HG03159 (cell line): ENCODE data around the gene RAMP3.

ENCODE experiments used
- ATAC-seq: cut with Tn5 transposase; IDR thresholded peaks from one replicate; pipeline ENCODE4 v1.9.1; 2021; ENCODE audit warnings: mild to moderate bottlenecking, moderate library complexity; ENCODE audit not compliant: unreplicated experiment

RAMP3 gene

DNA sequence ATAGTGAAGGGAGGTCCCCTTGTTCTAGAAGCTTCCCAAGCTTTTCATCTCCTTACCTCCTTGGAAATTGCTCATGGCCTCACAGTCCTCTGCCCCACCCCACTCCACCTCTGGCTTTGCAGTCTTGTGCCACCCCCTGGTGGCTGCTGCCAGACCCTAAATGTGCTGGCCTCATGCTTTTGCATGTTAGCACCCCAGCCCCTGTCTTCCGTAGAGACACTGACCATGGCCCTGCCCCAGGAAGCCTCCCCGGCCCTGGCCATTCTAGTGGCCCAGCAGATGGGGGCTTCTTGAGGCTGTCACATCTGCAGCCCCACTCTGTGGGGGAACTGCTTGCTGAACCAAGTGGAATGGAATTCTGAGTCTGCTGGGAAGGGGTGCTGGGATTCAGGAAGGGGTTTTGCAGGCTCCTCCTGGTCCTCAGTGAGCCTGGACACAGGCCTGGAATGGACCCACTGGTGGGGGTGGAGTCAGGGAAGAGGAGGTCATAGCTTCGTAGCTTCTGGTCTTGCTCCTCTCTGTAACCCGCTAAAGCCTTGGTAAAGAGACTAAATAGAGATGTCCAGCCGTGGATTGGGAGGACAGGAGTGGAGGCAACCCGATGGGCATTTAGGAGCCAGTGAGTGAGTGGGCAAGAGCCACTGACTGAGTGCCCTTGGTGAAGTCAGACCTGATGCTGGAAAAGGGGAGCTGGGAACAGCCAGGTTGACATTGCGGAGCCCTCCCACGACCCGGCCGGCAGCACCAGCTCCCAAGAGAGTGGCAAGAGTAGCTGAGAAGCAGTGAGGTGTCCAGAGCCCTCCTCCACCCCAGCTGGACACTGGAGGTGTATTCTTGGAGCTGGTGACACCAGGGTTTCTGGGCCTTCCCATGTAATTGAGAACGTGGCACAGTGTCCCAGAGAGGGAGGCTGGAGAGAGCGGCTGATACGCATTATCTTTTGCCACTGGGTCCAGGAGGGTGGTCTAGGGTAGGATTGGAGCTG is 20.9 kb downstream of the RAMP3 start:
- ATAC-seq = no peak

- no peak for ATAC-seq
These were observed 22.1 kb downstream of the RAMP3 start for GRCh38 chr7:45179666-45180065.

DNA sequence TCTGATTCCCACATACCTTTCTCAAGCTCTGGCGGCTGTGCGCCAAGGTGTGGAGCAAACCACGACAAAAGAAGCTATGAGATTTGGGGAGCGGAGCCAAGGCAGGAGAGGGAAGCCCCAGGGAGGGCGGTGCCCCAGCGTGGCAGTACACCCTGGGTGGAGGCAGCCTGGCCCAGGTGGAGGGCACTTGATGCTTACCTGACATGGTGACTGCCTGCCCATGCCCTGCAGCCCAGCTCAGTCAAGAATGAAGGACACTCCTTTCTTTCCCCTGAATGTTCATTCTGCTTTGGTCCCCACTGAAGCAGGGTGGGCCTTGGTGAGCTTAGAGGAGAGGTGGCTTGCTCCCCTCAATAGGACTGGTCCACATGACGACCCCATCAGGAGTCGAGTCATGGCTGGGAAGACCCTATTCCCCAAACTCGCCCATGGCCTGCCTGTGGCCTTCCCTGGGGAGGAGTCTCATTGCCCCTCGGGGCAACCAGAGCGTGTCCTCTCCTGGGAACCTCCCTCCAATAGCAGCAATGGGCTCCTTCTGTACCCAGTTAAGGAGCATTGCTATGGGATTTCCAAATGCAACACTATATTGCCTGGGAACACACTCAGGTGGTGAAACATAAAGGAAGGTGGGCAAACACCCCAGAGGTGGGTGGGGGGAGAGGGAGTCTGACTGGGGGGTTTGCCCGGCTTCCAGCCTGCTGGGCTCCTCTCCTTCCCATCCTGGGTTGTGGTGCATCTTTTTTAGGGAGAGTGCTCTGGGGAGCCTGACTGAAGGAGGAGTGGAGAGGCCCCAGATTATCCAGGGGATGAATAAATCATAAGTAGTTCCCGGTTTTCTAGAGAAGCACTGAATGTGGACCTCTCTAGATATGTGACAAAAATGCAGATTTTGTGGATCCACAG is 22.7 kb downstream of the RAMP3 start:
- ATAC-seq = no peak

DNA sequence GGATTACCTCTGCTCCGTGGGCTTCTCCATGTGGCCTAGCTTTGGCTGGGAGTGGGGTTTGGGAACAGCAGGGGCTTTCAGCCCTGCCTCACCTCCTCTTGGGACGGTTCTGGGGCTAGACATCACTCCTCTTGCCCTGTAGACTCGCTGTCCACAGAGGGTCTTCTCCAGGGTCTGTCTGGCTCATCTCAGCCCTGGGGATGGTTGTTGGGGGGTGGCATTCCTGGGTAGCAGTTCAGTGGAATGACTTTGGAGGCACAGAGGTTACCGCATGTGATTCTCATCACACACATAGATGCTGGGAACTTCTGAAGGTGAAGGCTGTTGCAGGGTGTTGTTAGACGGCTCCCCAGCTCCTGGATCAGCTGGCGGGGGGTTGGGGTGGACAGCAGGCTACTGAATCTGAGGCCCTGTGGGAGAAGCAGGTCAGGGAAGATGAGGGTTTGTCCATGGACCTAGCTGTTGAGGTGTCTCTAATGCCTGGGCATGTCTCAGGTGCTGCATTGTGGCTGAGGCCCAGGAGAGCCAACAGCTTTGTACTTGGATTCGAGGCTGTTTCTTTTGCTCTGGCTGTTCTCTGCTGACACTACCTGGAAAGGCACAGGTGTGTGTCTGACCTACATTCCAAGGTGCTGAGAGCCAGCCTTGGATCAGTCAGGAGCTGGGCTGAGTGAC is 23.8 kb downstream of the RAMP3 start:
- no peak for ATAC-seq

GRCh38 chr7:45181991-45182855 is 24.6 kb downstream of the RAMP3 start:
- ATAC-seq = no peak

DNA sequence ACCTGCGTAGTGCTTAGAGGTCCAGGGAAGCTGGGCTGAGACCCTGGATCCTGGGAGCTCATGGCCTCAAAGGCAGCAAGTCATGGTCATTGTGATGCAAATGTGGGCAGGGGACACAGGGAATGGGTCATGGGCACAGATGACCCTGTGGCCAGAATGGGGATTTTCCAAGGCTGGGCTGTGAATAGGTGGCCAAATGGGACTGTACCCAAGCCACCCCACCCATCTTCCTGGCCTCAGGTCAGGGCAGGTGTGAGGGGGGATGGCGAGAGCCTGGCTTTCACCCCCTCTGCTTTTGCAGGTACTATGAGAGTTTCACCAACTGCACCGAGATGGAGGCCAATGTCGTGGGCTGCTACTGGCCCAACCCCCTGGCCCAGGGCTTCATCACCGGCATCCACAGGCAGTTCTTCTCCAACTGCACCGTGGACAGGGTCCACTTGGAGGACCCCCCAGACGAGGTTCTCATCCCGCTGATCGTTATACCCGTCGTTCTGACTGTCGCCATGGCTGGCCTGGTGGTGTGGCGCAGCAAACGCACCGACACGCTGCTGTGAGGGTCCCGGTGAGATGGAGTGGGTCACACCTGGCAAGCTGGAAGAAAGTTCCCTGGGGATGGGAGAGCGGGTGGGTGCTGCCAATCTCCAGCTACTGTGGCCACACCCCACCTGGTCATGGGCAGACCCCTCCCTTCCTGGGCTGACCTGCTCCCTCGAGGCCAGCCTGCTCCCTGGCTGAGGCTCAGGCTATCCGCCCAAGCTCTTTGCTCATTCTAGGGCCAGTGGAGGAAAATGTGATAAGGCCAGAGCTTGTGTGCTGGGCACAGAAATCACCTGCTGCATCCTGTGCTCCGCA is 25.5 kb downstream of the RAMP3 start:
- ATAC-seq = no peak

- no peak for ATAC-seq
These were observed 26.2 kb downstream of the RAMP3 start for GRCh38 chr7:45183711-45184210.

DNA sequence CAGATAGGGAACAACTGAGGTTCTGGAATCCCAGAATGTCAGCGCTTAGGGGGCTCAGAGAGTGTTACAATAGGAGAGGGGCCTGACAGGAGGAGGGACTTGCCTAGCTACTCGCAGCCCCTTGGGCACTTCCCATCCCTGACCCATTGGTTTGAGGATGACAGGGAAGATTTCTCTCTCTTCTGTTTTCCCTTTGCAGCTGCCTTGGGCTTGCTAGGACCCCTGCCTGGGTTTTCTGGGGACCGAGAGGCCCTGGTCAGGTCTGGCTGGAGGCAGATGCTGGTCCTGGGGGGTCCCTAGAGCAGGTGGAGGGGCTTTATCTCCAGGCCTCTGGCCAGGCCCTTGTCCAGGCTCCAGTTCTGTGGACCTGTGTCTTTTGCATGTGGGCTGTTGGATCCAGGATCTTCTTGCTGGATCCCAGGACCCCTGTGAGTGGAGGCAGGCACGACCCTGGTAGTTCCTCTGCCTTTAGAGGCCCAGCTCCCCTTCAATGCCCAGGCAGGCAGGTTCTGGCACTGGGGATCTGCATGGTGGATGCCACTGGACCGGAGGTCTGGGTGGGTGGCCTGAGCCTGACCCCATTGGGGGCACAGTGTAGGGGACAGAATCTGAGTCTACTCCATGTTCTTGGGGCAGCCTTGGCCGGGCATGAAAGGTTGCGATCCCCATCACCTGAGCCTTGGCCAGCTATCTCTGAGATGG is 26.9 kb downstream of the RAMP3 start:
- ATAC-seq = no peak

DNA sequence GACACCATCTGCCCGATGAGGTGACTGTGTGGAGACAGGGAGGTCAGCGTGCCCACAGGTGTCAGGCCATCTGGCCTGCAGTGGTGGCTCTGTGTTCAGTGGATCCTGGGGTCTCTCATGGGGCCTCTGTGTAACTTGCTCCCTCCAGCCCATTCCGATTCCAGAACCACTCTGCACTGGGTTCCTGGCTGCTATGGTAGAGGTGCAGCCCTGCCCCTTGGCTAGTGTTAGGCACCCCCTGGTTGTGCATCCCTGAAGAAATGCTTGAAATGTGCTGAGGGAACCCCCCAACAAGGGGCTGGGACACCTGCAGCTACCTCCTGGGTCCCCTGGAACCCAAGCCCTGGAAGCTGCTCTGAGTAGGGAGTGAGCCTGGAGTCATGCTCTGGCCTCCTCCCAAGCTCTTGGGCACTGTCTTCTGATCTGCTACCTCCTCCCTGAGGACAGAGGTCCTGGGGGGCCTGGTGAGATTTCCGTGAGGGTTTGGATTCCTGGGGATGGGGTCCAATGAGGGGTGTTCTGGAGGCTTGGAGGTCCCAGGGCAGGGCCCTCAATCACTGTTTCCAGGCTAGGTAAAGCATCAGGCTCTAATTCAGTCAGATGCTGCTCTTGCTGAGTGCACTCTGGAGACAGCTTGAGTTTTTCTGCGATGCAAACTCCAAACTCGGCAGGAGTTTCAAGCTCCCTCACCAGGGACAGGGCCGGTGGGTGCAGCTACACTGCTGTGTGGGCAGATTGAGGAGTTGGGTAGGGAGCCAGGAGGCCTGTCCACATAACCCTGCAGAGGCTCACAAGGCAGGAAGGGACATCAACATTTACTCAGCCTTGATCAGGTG is 27.7 kb downstream of the RAMP3 start:
- no peak for ATAC-seq

- no peak for ATAC-seq
These were observed 28.3 kb downstream of the RAMP3 start for GRCh38 chr7:45185864-45186250.

DNA sequence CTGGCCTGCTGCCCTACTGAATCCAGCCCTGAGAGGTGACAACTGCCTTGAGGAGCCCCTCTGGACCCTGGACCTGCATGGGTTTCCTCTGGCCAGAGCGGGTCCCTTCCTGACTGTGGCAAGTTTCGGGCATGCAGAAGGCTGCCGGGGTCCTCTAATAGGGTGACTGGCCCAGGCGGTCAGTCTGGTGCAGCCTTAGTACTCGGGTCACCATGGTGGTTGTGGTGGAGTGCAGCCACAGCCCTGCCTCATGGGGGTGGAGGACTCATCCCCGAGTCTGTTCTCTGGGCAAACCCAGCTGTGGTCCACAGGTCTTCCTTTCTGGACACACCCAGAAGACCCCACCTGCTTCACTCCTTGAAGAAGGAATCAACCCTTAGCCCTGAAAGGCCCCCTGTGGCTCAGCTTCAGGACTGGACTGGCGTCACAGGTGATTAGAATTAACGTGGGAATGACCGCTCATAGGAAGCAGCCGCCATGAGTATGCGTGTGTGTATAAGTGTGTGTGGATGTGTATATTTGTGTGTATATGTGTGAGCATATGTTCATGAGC is 28.7 kb downstream of the RAMP3 start:
- ATAC-seq = no peak

- no peak for ATAC-seq
These were observed 29.7 kb downstream of the RAMP3 start for GRCh38 chr7:45187089-45187945.

DNA sequence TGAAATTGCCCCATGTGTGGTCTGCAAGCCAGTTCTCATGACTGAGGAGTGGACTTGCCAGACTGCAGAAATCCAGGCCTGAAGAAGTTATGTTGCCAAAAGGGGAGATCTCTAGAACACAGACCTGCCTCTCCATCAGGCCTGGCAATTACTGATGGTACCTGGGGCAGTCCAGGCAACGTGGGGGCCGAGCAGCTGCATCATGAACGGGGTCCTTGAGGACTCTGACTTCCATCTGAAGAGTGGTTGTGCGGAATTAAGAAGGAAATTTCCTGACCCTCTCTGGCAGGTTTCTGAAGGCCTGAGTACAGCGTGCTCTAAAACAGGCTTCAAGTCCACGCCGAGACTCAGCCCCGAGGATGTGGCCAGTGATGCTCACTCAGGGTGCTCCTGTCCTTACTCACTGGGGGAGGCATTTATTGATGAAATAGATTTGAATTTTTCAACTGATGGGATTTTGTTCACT is 30.4 kb downstream of the RAMP3 start:
- no peak for ATAC-seq

DNA sequence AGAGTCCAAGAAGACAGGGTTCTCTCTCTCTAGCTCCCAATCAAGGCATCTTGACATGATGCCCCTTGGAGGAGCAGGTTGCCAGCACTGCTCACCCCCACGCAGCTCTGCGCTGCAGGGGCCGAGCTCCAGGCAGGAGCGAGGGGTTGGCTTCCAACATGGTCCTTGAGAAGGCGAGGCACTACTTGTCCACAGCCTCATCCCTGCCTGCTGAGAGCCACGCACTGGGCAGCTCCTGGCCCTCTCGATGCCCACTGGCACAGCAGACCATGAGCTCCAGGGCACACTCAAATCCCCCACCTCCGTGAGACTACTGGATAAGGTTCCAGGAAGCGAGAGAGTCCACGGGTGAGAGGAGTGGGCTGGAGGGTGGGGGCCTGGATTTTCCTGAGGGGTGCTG is 31.1 kb downstream of the RAMP3 start:
- ATAC-seq = no peak

- ATAC-seq = no peak
These were observed 31.8 kb downstream of the RAMP3 start for GRCh38 chr7:45189151-45189970.
